ENCODE measurements around the gene SMIM36.

Gene SMIM36

GRCh38 chr17:55490376-55490775, 20.9 kb downstream of the SMIM36 start:
- DNase-seq (ENCODE audit: extremely low spot score), result no peak
- POLR2A ChIA-PET, result no interaction called here
- no peak for TF ChIP-seq CTCF (IDR thresholded peaks at IDR 0.05; ENCODE audit: control extremely low read depth, extremely low read depth, low read depth, missing control alignments)
- CTCF ChIA-PET, result no interaction called here

- TF ChIP-seq CTCF (IDR thresholded peaks at IDR 0.05; ENCODE audit: control extremely low read depth, extremely low read depth, low read depth, missing control alignments), result no peak
- CTCF ChIA-PET, result interaction anchor here (0.9 to 1.1 kb wide), 2 partner anchors 26 to 38 kb away, joined by 3 read pairs; no protein-coding TSS in a partner anchor
- DNase-seq (ENCODE audit: extremely low spot score), result no peak
These were observed 23.4 kb downstream of the SMIM36 start for GRCh38 chr17:55487695-55488432.

GRCh38 chr17:55484575-55484974, 26.7 kb downstream of the SMIM36 start:
- ChIA-PET POLR2A (no interaction called here), CTCF (interaction anchor here (1.4 to 1.6 kb wide), 2 partner anchors 15 to 250 kb away, joined by 3 read pairs; no protein-coding TSS in a partner anchor)
- no peak for TF ChIP-seq CTCF (IDR thresholded peaks at IDR 0.05; ENCODE audit: control extremely low read depth, extremely low read depth, low read depth, missing control alignments)
- no peak for DNase-seq (ENCODE audit: extremely low spot score)

More at GRCh38 chr17:55487695-55488432, 23.4 kb downstream of the SMIM36 start:
- POLR2A ChIA-PET, result no interaction called here

- DNase-seq (ENCODE audit: extremely low spot score), result no peak
- ChIA-PET POLR2A (no interaction called here), CTCF (interaction anchor here (1.2 to 1.6 kb wide), 2 partner anchors 29 to 31 kb away, joined by 3 to 5 read pairs; partner anchors contain the start of gene SMIM36)
- TF ChIP-seq CTCF (IDR thresholded peaks at IDR 0.05; ENCODE audit: control extremely low read depth, extremely low read depth, low read depth, missing control alignments), result no peak
These were observed 28.5 kb downstream of the SMIM36 start for GRCh38 chr17:55482591-55483389.

- DNase-seq (ENCODE audit: extremely low spot score), result no peak
- ChIA-PET CTCF (interaction anchor here (1.0 to 1.8 kb wide), 3 partner anchors 14 to 82 kb away, joined by 3 to 6 read pairs (median 6); no protein-coding TSS in a partner anchor), POLR2A (no interaction called here)
- no peak for TF ChIP-seq CTCF (IDR thresholded peaks at IDR 0.05; ENCODE audit: control extremely low read depth, extremely low read depth, low read depth, missing control alignments)
These were observed 30.5 kb downstream of the SMIM36 start for GRCh38 chr17:55480631-55481315.

GRCh38 chr17:55479903-55480302, 31.3 kb downstream of the SMIM36 start:
- ChIA-PET CTCF (interaction anchor here (1.4 to 1.5 kb wide), 3 partner anchors 34 to 487 kb away, joined by 3 to 6 read pairs (median 3); no protein-coding TSS in a partner anchor), POLR2A (no interaction called here)
- DNase-seq (ENCODE audit: extremely low spot score), result no peak
- TF ChIP-seq CTCF (IDR thresholded peaks at IDR 0.05; ENCODE audit: control extremely low read depth, extremely low read depth, low read depth, missing control alignments), result no peak
